ENCODE data around the gene CHCHD1.
A peak's percentile ranks its signal among the peaks of the same experiment; 100 is the strongest.

CHCHD1 gene

DNA sequence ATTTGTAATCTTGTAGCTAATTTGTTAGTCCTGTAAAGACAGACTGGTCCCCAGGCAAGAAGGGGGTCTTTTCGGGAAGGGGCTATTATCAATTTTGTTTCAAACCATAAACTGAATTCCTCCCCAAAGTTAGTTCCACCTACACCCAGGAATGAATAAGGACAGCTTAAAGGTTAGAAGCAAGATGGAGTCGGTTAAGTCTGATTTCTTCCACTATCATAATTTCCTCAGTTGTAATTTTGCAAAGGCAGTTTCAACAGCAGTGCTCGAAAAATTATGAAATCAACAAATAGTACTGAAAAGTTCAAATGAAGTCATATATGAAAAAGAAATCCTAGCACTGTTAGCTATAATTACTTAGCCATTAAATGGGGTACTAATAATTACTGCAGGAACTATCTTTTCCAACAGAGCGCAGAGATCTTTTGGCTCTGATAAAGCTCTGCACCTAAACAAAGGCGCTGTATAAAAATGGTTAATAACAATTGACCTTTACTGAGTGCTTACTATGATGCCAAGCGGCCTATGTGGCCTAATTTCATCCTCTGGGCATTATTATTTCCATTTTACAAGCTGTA, 38.4 kb upstream of the CHCHD1 start:
- TF ChIP-seq CTCF (IDR thresholded peaks at IDR 0.05; ENCODE audit: low read depth, low read length), result no peak
- DNase-seq (ENCODE audit: extremely low read depth, low read depth), result no peak

- no peak for TF ChIP-seq CTCF (IDR thresholded peaks at IDR 0.05; ENCODE audit: low read depth, low read length)
- peak; percentile 87 for DNase-seq (ENCODE audit: extremely low read depth, low read depth)
Observed at GRCh38 chr10:73743905-73744663, 37.8 kb upstream of the CHCHD1 start, which contains the start of gene SEC24C. Gene SEC24C (plus strand): TSS chr10:73744372. CDS start chr10:73746833, 2,461 bp downstream.

- DNase-seq (ENCODE audit: extremely low read depth, low read depth), result no peak
- no peak for TF ChIP-seq CTCF (IDR thresholded peaks at IDR 0.05; ENCODE audit: low read depth, low read length)
Observed at GRCh38 chr10:73744664-73744975, 37.2 kb upstream of the CHCHD1 start.

GRCh38 chr10:73746721-73747120, 35.1 kb upstream of the CHCHD1 start:
- TF ChIP-seq CTCF (IDR thresholded peaks at IDR 0.05; ENCODE audit: low read depth, low read length), result no peak
- DNase-seq (ENCODE audit: extremely low read depth, low read depth), result no peak

DNA sequence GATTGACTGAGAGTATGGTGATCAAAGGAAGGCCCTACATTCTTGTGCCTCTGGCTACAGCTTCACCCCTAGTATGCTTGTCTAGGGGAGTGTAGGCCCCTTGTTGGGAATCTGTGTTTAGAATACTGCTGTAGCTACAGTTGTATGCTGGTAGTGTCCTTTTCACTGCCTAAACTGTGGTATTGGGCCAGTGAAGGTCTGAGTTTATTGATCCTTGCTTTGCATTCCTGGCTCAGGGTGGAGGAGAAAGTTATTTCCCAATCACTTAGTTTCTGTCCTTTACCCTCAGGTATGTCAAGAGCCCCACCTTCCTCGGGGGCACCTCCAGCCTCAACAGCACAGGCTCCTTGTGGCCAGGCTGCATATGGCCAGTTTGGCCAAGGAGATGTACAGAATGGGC, 31.0 kb upstream of the CHCHD1 start:
- no peak for DNase-seq (ENCODE audit: extremely low read depth, low read depth)
- no peak for TF ChIP-seq CTCF (IDR thresholded peaks at IDR 0.05; ENCODE audit: low read depth, low read length)

- TF ChIP-seq CTCF (IDR thresholded peaks at IDR 0.05; ENCODE audit: low read depth, low read length), result no peak
- DNase-seq (ENCODE audit: extremely low read depth, low read depth), result no peak
Observed at GRCh38 chr10:73756183-73756582, 25.7 kb upstream of the CHCHD1 start.

GRCh38 chr10:73758704-73759511, 22.9 kb upstream of the CHCHD1 start:
- TF ChIP-seq CTCF (IDR thresholded peaks at IDR 0.05; ENCODE audit: low read depth, low read length), result no peak
- DNase-seq (ENCODE audit: extremely low read depth, low read depth), result no peak
